H9 (cell line): Measurements from ENCODE around the gene CXorf58. TPM values are rescaled to one million over a fixed set of nuclear protein-coding genes. Genes with fewer than 3 reads are reported as not detected.

Experiments used
- DNase-seq: peaks from one replicate; pipeline ENCODE4 v3.0.0-alpha.2; 2017
- H2AFZ ChIP-seq: one replicate; pipeline ENCODE4 v1.6.1; 2013; ENCODE audit warnings: mild to moderate bottlenecking, low read length, control low read depth, moderate library complexity
- H2AK5ac ChIP-seq: 2 replicates; pipeline ENCODE4 v1.6.1; 2013; ENCODE audit warnings: low read length, control low read depth, mixed read lengths; ENCODE audit not compliant: insufficient read length
- H2BK120ac ChIP-seq: one replicate; pipeline ENCODE4 v1.6.1; 2013; ENCODE audit warnings: low read depth, mild to moderate bottlenecking, low read length, control low read depth, inconsistent platforms; ENCODE audit not compliant: poor library complexity, severe bottlenecking
- H2BK12ac ChIP-seq: 2 replicates; pipeline ENCODE4 v1.6.1; 2013; ENCODE audit warnings: low read length, control low read depth, mixed read lengths, low read depth; ENCODE audit not compliant: insufficient read length
- H2BK15ac ChIP-seq: 2 replicates; pipeline ENCODE4 v1.6.1; 2013; ENCODE audit warnings: low read depth, low read length, control low read depth
- H2BK20ac ChIP-seq: one replicate; pipeline ENCODE4 v1.6.1; 2013; ENCODE audit warnings: low read depth, mild to moderate bottlenecking, low read length, control low read depth, inconsistent platforms; ENCODE audit not compliant: poor library complexity, severe bottlenecking
- H2BK5ac ChIP-seq: 2 replicates; pipeline ENCODE4 v1.6.1; 2013; ENCODE audit warnings: low read length, control low read depth, mixed read lengths; ENCODE audit not compliant: insufficient read length
- H3K14ac ChIP-seq: 2 replicates; pipeline ENCODE4 v1.6.1; 2013; ENCODE audit warnings: low read length, control low read depth; ENCODE audit not compliant: insufficient read depth
- H3K18ac ChIP-seq: 2 replicates; pipeline ENCODE4 v1.6.1; 2013; ENCODE audit warnings: low read depth, mild to moderate bottlenecking, mixed read lengths, low read length, control low read depth; ENCODE audit not compliant: insufficient read length
- H3K23ac ChIP-seq: 2 replicates; pipeline ENCODE4 v1.6.1; 2013; ENCODE audit warnings: low read length, control low read depth, mixed read lengths, low read depth; ENCODE audit not compliant: insufficient read length
- H3K23me2 ChIP-seq: 2 replicates; pipeline ENCODE4 v1.6.1; 2013; ENCODE audit warnings: low read depth, mild to moderate bottlenecking, mixed read lengths, low read length, control low read depth; ENCODE audit not compliant: insufficient read length, poor library complexity, severe bottlenecking
- H3K27ac ChIP-seq: 2 replicates; pipeline ENCODE4 v1.5.1; 2013; ENCODE audit warnings: low read length, control low read depth, mixed read lengths, low read depth; ENCODE audit not compliant: insufficient read length
- H3K27me3 ChIP-seq: 2 replicates; pipeline ENCODE4 v1.6.1; 2013; ENCODE audit warnings: low read length, control low read depth, inconsistent platforms; ENCODE audit not compliant: insufficient read depth
- H3K4ac ChIP-seq: 2 replicates; pipeline ENCODE4 v1.6.1; 2013; ENCODE audit warnings: low read depth, mild to moderate bottlenecking, control low read depth, inconsistent platforms, low read length, moderate library complexity
- H3K4me1 ChIP-seq: 2 replicates; pipeline ENCODE4 v1.6.1; 2013; ENCODE audit warnings: low read length, control low read depth, inconsistent platforms; ENCODE audit not compliant: insufficient read depth
- H3K4me2 ChIP-seq: 2 replicates; pipeline ENCODE4 v1.6.1; 2013; ENCODE audit warnings: low read length, control low read depth, mixed read lengths; ENCODE audit not compliant: insufficient read length, insufficient read depth
- H3K56ac ChIP-seq: 2 replicates; pipeline ENCODE4 v1.6.1; 2013; ENCODE audit warnings: low read depth, mild to moderate bottlenecking, mixed read lengths, low read length, control low read depth; ENCODE audit not compliant: insufficient read length
- H3K79me1 ChIP-seq: 2 replicates; pipeline ENCODE4 v1.6.1; 2013; ENCODE audit warnings: low read depth, mild to moderate bottlenecking, moderate library complexity, low read length, control low read depth, inconsistent platforms; ENCODE audit not compliant: insufficient read depth, poor library complexity, severe bottlenecking
- H3K79me2 ChIP-seq: 2 replicates; pipeline ENCODE4 v1.6.1; 2013; ENCODE audit warnings: low read length, control low read depth, inconsistent platforms; ENCODE audit not compliant: insufficient read depth
- H3K9ac ChIP-seq: 2 replicates; pipeline ENCODE4 v1.6.1; 2013; ENCODE audit warnings: low read length, control low read depth, mixed read lengths; ENCODE audit not compliant: insufficient read length; ENCODE audit errors: extremely low read depth
- H3K9me3 ChIP-seq: one replicate; pipeline ENCODE4 v1.6.1; 2013; ENCODE audit warnings: low read depth, low read length, inconsistent platforms; ENCODE audit not compliant: control insufficient read depth
- H3T11ph ChIP-seq: one replicate; pipeline ENCODE4 v1.6.1; 2013; ENCODE audit warnings: mild to moderate bottlenecking, low read length, control low read depth, inconsistent platforms
- H4K20me1 ChIP-seq: one replicate; pipeline ENCODE4 v1.6.1; 2013; ENCODE audit not compliant: control insufficient read depth, insufficient read length, insufficient read depth
- H4K5ac ChIP-seq: 2 replicates; pipeline ENCODE4 v1.6.1; 2013; ENCODE audit warnings: low read depth, mild to moderate bottlenecking, mixed read lengths, low read length, control low read depth; ENCODE audit not compliant: insufficient read length
- H4K8ac ChIP-seq: replicated peaks from 2 replicates; pipeline ENCODE4 v1.6.1; 2013; ENCODE audit warnings: low read length, control low read depth, mixed read lengths, low read depth; ENCODE audit not compliant: insufficient read length
- H4K91ac ChIP-seq: 2 replicates; pipeline ENCODE4 v1.6.1; 2013; ENCODE audit warnings: low read depth, mild to moderate bottlenecking, moderate library complexity, mixed read lengths, low read length, control low read depth; ENCODE audit not compliant: insufficient read length
- H3K27ac Mint-ChIP-seq, 3 experiments: 2 replicates in 2 of 3; 3 replicates in 1 of 3; pipeline ENCODE4 v1.8.0; 2020 to 2021; ENCODE audit warnings: mixed read lengths in 3 of 3, mild to moderate bottlenecking in 1 of 3, moderate library complexity in 1 of 3
- H3K27me3 Mint-ChIP-seq: 2 replicates; pipeline ENCODE4 v1.8.0; 2021; ENCODE audit warnings: low read depth, mild to moderate bottlenecking, moderate library complexity, mixed read lengths
- H3K36me3 Mint-ChIP-seq, 3 experiments: 2 replicates in 2 of 3; 3 replicates in 1 of 3; pipeline ENCODE4 v1.8.0; 2020 to 2021; ENCODE audit warnings: low read depth in 3 of 3, mixed read lengths in 3 of 3; ENCODE audit not compliant: insufficient read depth in 1 of 3
- H3K4me1 Mint-ChIP-seq, 2 experiments: 2 replicates each; pipeline ENCODE4 v1.8.0; 2020; ENCODE audit warnings: mixed read lengths in 2 of 2
- H3K4me3 Mint-ChIP-seq, 2 experiments: 2 replicates in 1 of 2; 3 replicates in 1 of 2; pipeline ENCODE4 v1.8.0; 2020 to 2021; ENCODE audit warnings: mild to moderate bottlenecking in 2 of 2, mixed read lengths in 2 of 2, moderate library complexity in 1 of 2
- H3K9me3 Mint-ChIP-seq, 2 experiments: 2 replicates in 1 of 2; 3 replicates in 1 of 2; pipeline ENCODE4 v1.8.0; 2020; ENCODE audit warnings: mild to moderate bottlenecking in 2 of 2, mixed read lengths in 2 of 2, moderate library complexity in 1 of 2
- WGBS: extraction: QIAGEN DNeasy Blood & Tissue Kit; methylation state at CpG from one replicate; pipeline ENCODE4 v1.1.7; 2013; ENCODE audit warnings: missing lambda C conversion rate, low lambda C conversion rate, mixed read lengths; ENCODE audit not compliant: insufficient read length; ENCODE audit errors: extremely low coverage; 5-methylcytosine and 5-hydroxymethylcytosine counted together
- total RNA-seq: library from RNA; stranded (reverse); gene quantifications from 2 replicates; pipeline ENCODE4 v1.2.1, GENCODE V29; 2021
- TF ChIP-seq, protein P1 (sequence below): fragments of 200-600 bp; sonication (generic); conservative IDR thresholded peaks from 3 replicates; pipeline ENCODE4 v1.8.0; 2021; ENCODE audit warnings: antibody characterized with exemption, mild to moderate bottlenecking

Gene CXorf58
- total RNA-seq, 1 experiment from 2014 or later, result not detected

DNA sequence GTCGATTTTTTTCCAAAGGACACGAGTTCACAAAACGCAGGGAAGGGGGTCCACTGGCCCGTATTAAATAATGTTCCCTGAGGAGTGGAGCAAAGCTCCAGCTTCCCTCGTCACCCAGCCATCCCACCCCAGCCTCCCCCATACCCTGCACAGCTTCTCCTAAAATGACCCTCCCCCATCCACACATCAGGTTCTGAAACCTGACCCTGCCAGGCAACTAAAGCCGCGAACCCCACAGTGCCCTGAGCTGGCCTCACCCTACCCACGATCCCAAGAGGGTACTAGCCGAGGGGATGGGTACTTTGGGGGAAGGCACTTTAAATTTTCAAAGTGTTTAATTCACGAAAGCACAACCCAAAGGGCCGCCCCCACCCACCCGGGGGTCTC, 702 bp upstream of the CXorf58 start:
- TF ChIP-seq, protein P1, sequence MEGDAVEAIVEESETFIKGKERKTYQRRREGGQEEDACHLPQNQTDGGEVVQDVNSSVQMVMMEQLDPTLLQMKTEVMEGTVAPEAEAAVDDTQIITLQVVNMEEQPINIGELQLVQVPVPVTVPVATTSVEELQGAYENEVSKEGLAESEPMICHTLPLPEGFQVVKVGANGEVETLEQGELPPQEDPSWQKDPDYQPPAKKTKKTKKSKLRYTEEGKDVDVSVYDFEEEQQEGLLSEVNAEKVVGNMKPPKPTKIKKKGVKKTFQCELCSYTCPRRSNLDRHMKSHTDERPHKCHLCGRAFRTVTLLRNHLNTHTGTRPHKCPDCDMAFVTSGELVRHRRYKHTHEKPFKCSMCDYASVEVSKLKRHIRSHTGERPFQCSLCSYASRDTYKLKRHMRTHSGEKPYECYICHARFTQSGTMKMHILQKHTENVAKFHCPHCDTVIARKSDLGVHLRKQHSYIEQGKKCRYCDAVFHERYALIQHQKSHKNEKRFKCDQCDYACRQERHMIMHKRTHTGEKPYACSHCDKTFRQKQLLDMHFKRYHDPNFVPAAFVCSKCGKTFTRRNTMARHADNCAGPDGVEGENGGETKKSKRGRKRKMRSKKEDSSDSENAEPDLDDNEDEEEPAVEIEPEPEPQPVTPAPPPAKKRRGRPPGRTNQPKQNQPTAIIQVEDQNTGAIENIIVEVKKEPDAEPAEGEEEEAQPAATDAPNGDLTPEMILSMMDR, result no peak
- peaks cover 3% of the 10 kb centered on the region; the same call in 1 of the 2 replicates for H3K4me1 ChIP-seq

More for the DNA sequence above, 702 bp upstream of the CXorf58 start:
- Histone ChIP-seq H3K56ac (no peak overlapping the region), H3K23me2 (no peaks in the 10 kb centered on the region), H4K8ac (no peak overlapping the region), H3K79me2 (peaks cover 2% of the 10 kb centered on the region; the same call in 1 of the 2 replicates), H3K9ac (peak overlapping the region; percentile 66), H4K20me1 (no peaks in the 10 kb centered on the region), H3K23ac (no peak overlapping the region), H2BK5ac (no peak overlapping the region), H3K27ac (peak overlapping the region; percentile 10), H3K27me3 (no peaks in the 10 kb centered on the region), H4K91ac (no peak overlapping the region), H3T11ph (no peak overlapping the region), H4K5ac (no peak overlapping the region), H2AFZ (no peak overlapping the region), H2AK5ac (no peak overlapping the region), H2BK15ac (no peak overlapping the region), H3K14ac (peak overlapping the region; percentile 21; the same call in 1 of the 2 replicates), H3K18ac (peak overlapping the region; percentile 8), H3K9me3 (no peaks in the 10 kb centered on the region), H3K4ac (no peak overlapping the region), H2BK120ac (no peak overlapping the region), H2BK20ac (no peak overlapping the region), H3K79me1 (no peaks in the 10 kb centered on the region), H3K4me2 (peak overlapping the region; percentile 66), H2BK12ac (no peak overlapping the region)
- Mint-ChIP-seq H3K27me3 (no peaks in the 10 kb centered on the region; the same call in 1 of the 2 replicates), H3K27ac (peak overlapping the region; percentile 95 to 97 (median 97); a peak in 6 of 7 replicates), H3K4me1 (peaks cover 20 to 24% of the 10 kb centered on the region in 2 experiments), H3K4me3 (peak overlapping the region; percentile 87 to 94), H3K9me3 (no peaks in the 10 kb centered on the region), H3K36me3 (peaks cover 4 to 9% (median 4%) of the 10 kb centered on the region in 3 experiments; a peak in 6 of 7 replicates)
- no CpG with 5 or more reads among the region's 12 CpGs for WGBS
- DNase-seq, result no peak
